GM23338 (cell line): ENCODE measurements around the gene MTHFD2L. TPM values are rescaled to one million over a fixed set of nuclear protein-coding genes. Genes with fewer than 3 reads are reported as not detected.

ENCODE experiments used
- ATAC-seq: fragments of 200-7000 bp; cut with Tn5 transposase; 3 replicates; pipeline ENCODE4 v1.9.1; 2020
- DNase-seq: peaks from one replicate; pipeline ENCODE4 v3.0.0-alpha.2; 2015; ENCODE audit warnings: low spot score
- H2AFZ ChIP-seq: fragments of 200-600 bp; sonication (generic); 2 replicates; pipeline ENCODE4 v1.8.0; 2016; ENCODE audit warnings: antibody characterized with exemption, mild to moderate bottlenecking, moderate library complexity
- H3F3A ChIP-seq: fragments of 200-600 bp; sonication (generic); replicated peaks from 2 replicates; pipeline ENCODE4 v1.8.0; 2017; ENCODE audit warnings: antibody characterized with exemption, mixed run types, low read depth
- H3K27ac ChIP-seq: fragments of 200-600 bp; sonication (generic); 2 replicates; pipeline ENCODE4 v1.6.1; 2016; ENCODE audit warnings: low read depth
- H3K27me3 ChIP-seq: fragments of 200-600 bp; sonication (generic); 2 replicates; pipeline ENCODE4 v1.8.0; 2016; ENCODE audit warnings: mild to moderate bottlenecking, mixed run types, moderate library complexity; ENCODE audit not compliant: insufficient read depth
- H3K36me3 ChIP-seq: fragments of 200-600 bp; sonication (generic); 2 replicates; pipeline ENCODE4 v1.8.0; 2016; ENCODE audit warnings: mild to moderate bottlenecking; ENCODE audit not compliant: insufficient read depth
- H3K4me1 ChIP-seq: fragments of 200-600 bp; sonication (generic); 2 replicates; pipeline ENCODE4 v1.8.0; 2016; ENCODE audit warnings: mild to moderate bottlenecking, moderate library complexity; ENCODE audit not compliant: insufficient read depth
- H3K4me2 ChIP-seq: fragments of 200-600 bp; sonication (generic); 2 replicates; pipeline ENCODE4 v1.7.1; 2017; ENCODE audit warnings: mixed run types
- H3K4me3 ChIP-seq: fragments of 200-600 bp; sonication (generic); 2 replicates; pipeline ENCODE4 v1.6.1; 2016; ENCODE audit warnings: mixed run types
- H3K79me2 ChIP-seq: fragments of 200-600 bp; sonication (generic); replicated peaks from 2 replicates; pipeline ENCODE4 v1.8.0; 2017; ENCODE audit warnings: mild to moderate bottlenecking; ENCODE audit not compliant: insufficient read depth
- H3K9me2 ChIP-seq: fragments of 200-600 bp; sonication (generic); 2 replicates; pipeline ENCODE4 v1.8.0; 2017; ENCODE audit not compliant: insufficient read depth
- H4K20me1 ChIP-seq: fragments of 200-600 bp; sonication (generic); replicated peaks from 2 replicates; pipeline ENCODE4 v1.8.0; 2017; ENCODE audit warnings: mild to moderate bottlenecking; ENCODE audit not compliant: insufficient read depth
- H3K27ac Mint-ChIP-seq: 2 replicates; pipeline ENCODE4 v1.8.0; 2020; ENCODE audit warnings: inconsistent platforms, mild to moderate bottlenecking, moderate library complexity, mixed read lengths
- H3K27me3 Mint-ChIP-seq: 3 replicates; pipeline ENCODE4 v1.8.0; 2022; ENCODE audit warnings: low read depth, mild to moderate bottlenecking, moderate library complexity, mixed read lengths, inconsistent platforms; ENCODE audit not compliant: insufficient read depth, poor library complexity
- H3K36me3 Mint-ChIP-seq: 3 replicates; pipeline ENCODE4 v1.8.0; 2021; ENCODE audit warnings: low read depth, mild to moderate bottlenecking, inconsistent platforms, moderate library complexity, mixed read lengths
- H3K4me1 Mint-ChIP-seq: 3 replicates; pipeline ENCODE4 v1.8.0; 2020; ENCODE audit warnings: mild to moderate bottlenecking, inconsistent platforms, mixed read lengths
- H3K4me3 Mint-ChIP-seq: 3 replicates; pipeline ENCODE4 v1.8.0; 2021; ENCODE audit warnings: moderate library complexity, mild to moderate bottlenecking, inconsistent platforms, mixed read lengths
- H3K9me3 Mint-ChIP-seq: 3 replicates; pipeline ENCODE4 v1.8.0; 2020; ENCODE audit warnings: moderate library complexity, mild to moderate bottlenecking, inconsistent platforms, mixed read lengths
- CREB1 ChIP-seq: fragments of 250-450 bp; sonication (Bioruptor Pico); IDR thresholded peaks from 2 replicates; pipeline ENCODE4 v1.5.0; 2020; ENCODE audit warnings: low read depth, mild to moderate bottlenecking, moderate library complexity
- CTCF ChIP-seq, 2 experiments: fragments of 200-600 bp in 1 of 2; sonication (generic) in 1 of 2; conservative IDR thresholded peaks; 2 replicates each; pipeline versions ENCODE4 v1.5.1 to v1.6.1; 2016 to 2017; ENCODE audit warnings: antibody characterized with exemption in 2 of 2, low read depth in 2 of 2, mild to moderate bottlenecking in 2 of 2, moderate library complexity in 1 of 2
- EZH2 ChIP-seq: fragments of 200-600 bp; sonication (generic); IDR thresholded peaks from one replicate; pipeline ENCODE4 v1.8.0; 2017; ENCODE audit warnings: antibody characterized with exemption, mild to moderate bottlenecking, low read depth; ENCODE audit not compliant: unreplicated experiment
- EZH2phosphoT487 ChIP-seq: fragments of 200-600 bp; sonication (generic); IDR thresholded peaks from one replicate; pipeline ENCODE4 v1.8.1; 2018; ENCODE audit warnings: antibody characterized with exemption; ENCODE audit not compliant: unreplicated experiment
- JUNB ChIP-seq: IDR thresholded peaks from one replicate; pipeline ENCODE4 v1.6.1; 2016; ENCODE audit warnings: antibody characterized with exemption; ENCODE audit not compliant: unreplicated experiment
- NANOG ChIP-seq: IDR thresholded peaks from 2 replicates; pipeline ENCODE4 v1.6.1; 2016; ENCODE audit warnings: antibody characterized with exemption, borderline replicate concordance
- POLR2AphosphoS5 ChIP-seq: IDR thresholded peaks from 2 replicates; pipeline ENCODE4 v1.6.1; 2016; ENCODE audit warnings: antibody characterized with exemption, low read depth
- REST ChIP-seq: IDR thresholded peaks from one replicate; pipeline ENCODE4 v1.6.1; 2018; ENCODE audit warnings: antibody characterized with exemption; ENCODE audit not compliant: unreplicated experiment
- STAT1 ChIP-seq: IDR thresholded peaks from one replicate; pipeline ENCODE4 v1.6.1; 2016; ENCODE audit warnings: antibody characterized with exemption; ENCODE audit not compliant: unreplicated experiment
- ZNF114 ChIP-seq: fragments of 250-450 bp; sonication (Bioruptor Pico); IDR thresholded peaks from 2 replicates; pipeline ENCODE4 v1.5.0; 2020; ENCODE audit warnings: mild to moderate bottlenecking, moderate library complexity
- ZNF462 ChIP-seq: fragments of 250-450 bp; sonication (Bioruptor Pico); IDR thresholded peaks from 2 replicates; pipeline ENCODE4 v1.5.0; 2020; ENCODE audit warnings: mild to moderate bottlenecking, moderate library complexity
- polyA plus RNA-seq: library from polyadenylated mRNA; unstranded; fragments of >200 nt; fragmentation: Nextera tagmentation; extraction: Ambion mirVana; gene quantifications from 2 replicates; pipeline ENCODE4 v1.2.1, GENCODE V29; 2016
- total RNA-seq: library from RNA; depleted of rRNA; stranded (reverse); fragments of >200 nt; shearing (Covaris generic); gene quantifications from 2 replicates; pipeline ENCODE4 v1.2.3, GENCODE V29; 2014

Gene MTHFD2L
- total and polyA plus RNA-seq, 2 experiments from 2014 or later: 24.4 to 35.7 TPM

GRCh38 chr4:74190332-74190731 is 32.4 kb downstream of the MTHFD2L start (continued):
- TF ChIP-seq REST (no peak), ZNF114 (CRISPR knock-in tag) (no peak), CTCF (conservative IDR thresholded peaks at IDR 0.05; ENCODE audit: low read depth in 2 of 2) (no peak), JUNB (no peak), EZH2phosphoT487 (no peak), NANOG (no peak), CREB1 (no peak)

GRCh38 chr4:74190919-74191397 is 33.0 kb downstream of the MTHFD2L start:
- H3K9me2 ChIP-seq: no peaks in the 10 kb centered on the region
- H4K20me1 ChIP-seq: no peaks in the 10 kb centered on the region
- peaks cover 8% of the 10 kb centered on the region for H3K4me1 ChIP-seq
- H3K27ac Mint-ChIP-seq: no peak overlapping the region
- no peak overlapping the region for H3K4me3 ChIP-seq
- no peaks in the 10 kb centered on the region for H3K36me3 ChIP-seq
- no peaks in the 10 kb centered on the region for H3K79me2 ChIP-seq
- no peak overlapping the region for H3K4me3 Mint-ChIP-seq
- DNase-seq (no peak), ATAC-seq (no peak)
- H3K4me2 ChIP-seq: no peak overlapping the region
- no peak overlapping the region for H3K27ac ChIP-seq
- H3F3A ChIP-seq: no peaks in the 10 kb centered on the region
- peaks cover 12% of the 10 kb centered on the region for H3K4me1 Mint-ChIP-seq
- H3K27me3 ChIP-seq: no peaks in the 10 kb centered on the region
- H3K27me3 Mint-ChIP-seq: no peaks in the 10 kb centered on the region
- H3K36me3 Mint-ChIP-seq: no peaks in the 10 kb centered on the region
- no peaks in the 10 kb centered on the region for H3K9me3 Mint-ChIP-seq
- H2AFZ ChIP-seq: no peak overlapping the region
- TF ChIP-seq CREB1 (no peak), EZH2 (no peak), REST (no peak), STAT1 (no peak), POLR2AphosphoS5 (no peak), ZNF462 (CRISPR knock-in tag) (no peak)
